ENCODE results near the gene HOMER1. TPM values are rescaled to one million over a fixed set of nuclear protein-coding genes. Genes with fewer than 3 reads are reported as not detected.

The HOMER1 gene
- total RNA-seq, 2 experiments from 2014 or later = 1.2 to 1.9 TPM

DNA sequence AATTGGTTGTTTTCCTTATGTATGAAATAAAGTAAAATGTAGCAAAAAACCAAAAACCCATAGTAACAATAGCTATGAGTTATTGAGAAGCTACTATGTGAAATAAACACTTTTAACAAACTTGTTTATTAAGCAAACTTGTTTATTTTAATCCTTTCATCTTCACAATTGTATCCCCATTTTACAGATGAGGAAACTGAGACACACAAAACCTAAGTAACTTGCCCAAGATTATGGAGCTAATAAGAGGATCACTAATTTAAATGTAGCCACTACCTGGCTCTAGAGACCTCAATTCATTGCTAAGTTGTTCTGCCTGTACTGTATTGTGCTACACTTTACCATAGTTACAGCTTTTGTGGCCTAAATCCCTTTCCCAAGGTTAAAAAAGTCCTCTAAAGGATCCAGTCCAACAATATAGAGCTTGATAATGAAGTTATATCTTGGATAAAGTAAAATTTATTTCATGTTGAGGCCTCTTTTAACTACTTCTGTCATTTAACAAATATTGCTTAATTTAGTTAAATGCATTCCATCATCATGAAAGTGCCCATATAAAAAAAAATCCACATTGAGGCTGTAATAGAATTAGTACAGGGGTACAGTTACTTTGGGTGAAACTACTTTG is 22.1 kb downstream of the HOMER1 start:
- Mint-ChIP-seq H3K4me3 (no peak overlapping the region), H3K27me3 (peaks cover 3% of the 10 kb centered on the region), H3K9me3 (no peaks in the 10 kb centered on the region), H3K4me1 (no peaks in the 10 kb centered on the region), H3K36me3 (ENCODE audit: low read depth) (no peaks in the 10 kb centered on the region), H3K27ac (no peak overlapping the region)
- CTCF ChIA-PET = interaction anchor here (0.5 kb wide), 1 partner anchor 30 kb away, joined by 3 read pairs; no protein-coding TSS in a partner anchor
- no peak for DNase-seq
- POLR2A ChIA-PET = no interaction called here

DNA sequence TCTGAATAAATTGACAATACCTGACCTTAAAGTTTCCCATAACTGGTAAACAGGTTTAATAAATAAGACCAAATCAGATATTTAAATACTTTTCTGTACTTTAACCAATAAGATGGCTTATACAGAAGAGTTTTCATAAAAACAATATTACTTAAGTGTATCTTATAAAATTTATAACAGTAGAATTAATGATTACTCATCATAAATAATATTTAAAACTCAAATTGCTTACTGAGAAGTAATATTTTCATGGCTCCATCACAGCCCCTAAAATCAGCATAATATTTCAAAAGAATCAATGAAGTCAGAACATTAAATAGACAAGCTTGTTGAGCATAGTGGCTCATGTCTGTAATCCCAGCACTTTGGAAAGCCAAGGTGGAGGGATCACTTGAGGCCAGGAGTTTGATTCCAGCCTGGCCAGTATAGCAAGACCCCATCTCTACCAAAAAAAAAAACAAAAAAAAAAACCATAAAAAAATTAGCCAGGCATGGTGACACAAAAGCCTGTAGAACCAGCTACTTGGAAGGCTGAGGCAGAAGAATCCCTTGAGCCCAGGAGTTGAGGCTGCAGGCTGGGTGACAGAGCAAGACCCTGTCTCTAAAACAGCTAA is 23.5 kb downstream of the HOMER1 start:
- H3K27me3 Mint-ChIP-seq = peaks cover 3% of the 10 kb centered on the region
- H3K4me1 Mint-ChIP-seq = no peaks in the 10 kb centered on the region
- POLR2A ChIA-PET = no interaction called here
- CTCF ChIA-PET = interaction anchor here (0.6 kb wide), 1 partner anchor 363 kb away, joined by 5 read pairs; no protein-coding TSS in a partner anchor
- no peaks in the 10 kb centered on the region for H3K9me3 Mint-ChIP-seq
- H3K36me3 Mint-ChIP-seq (ENCODE audit: low read depth) = no peaks in the 10 kb centered on the region
- DNase-seq = no peak
- no peak overlapping the region for H3K4me3 Mint-ChIP-seq
- H3K27ac Mint-ChIP-seq = no peak overlapping the region

DNA sequence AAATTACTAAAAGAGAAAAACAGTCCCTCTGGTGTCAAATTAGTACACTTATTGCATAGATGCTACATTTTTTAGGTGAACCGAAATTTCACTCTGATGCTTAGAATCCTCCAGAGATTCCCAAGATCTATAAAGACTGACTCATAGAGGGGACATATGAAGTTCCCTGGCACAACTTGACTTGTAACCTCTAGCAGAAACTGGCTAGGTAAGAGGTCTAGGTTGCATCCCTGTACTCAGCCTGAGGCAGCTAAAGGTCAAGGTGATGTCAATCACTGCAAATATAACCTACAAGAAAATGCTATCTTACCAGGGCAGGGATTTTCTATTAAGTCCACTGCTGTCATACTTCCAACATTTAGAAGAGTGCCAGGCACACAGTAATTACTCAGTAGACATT is 24.2 kb downstream of the HOMER1 start:
- no peaks in the 10 kb centered on the region for H3K9me3 Mint-ChIP-seq
- POLR2A ChIA-PET = no interaction called here
- no peaks in the 10 kb centered on the region for H3K36me3 Mint-ChIP-seq (ENCODE audit: low read depth)
- CTCF ChIA-PET = no interaction called here
- H3K27ac Mint-ChIP-seq = no peak overlapping the region
- H3K4me3 Mint-ChIP-seq = no peak overlapping the region
- no peaks in the 10 kb centered on the region for H3K4me1 Mint-ChIP-seq
- no peak for DNase-seq
- H3K27me3 Mint-ChIP-seq = peaks cover 3% of the 10 kb centered on the region

DNA sequence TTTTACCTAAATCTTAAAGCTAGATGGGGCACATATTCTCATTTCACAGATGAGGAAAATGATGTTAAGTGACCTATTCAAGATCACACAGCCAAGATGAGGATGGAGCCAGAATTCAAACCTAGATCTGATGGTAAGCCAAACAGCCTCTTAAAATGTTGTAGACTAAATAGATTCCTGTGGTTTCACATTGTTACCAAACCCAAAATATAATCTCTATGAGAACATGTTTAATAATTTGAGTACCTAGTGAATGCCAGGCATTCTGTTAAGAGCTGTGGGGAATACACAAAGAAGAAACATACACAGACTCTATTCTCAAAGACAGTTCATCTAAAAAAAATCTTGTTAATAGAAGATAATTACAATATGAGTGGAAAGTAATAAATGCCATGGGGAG is 25.2 kb downstream of the HOMER1 start:
- Mint-ChIP-seq H3K9me3 (no peaks in the 10 kb centered on the region), H3K4me1 (no peaks in the 10 kb centered on the region), H3K36me3 (ENCODE audit: low read depth) (no peaks in the 10 kb centered on the region), H3K27me3 (peaks cover 3% of the 10 kb centered on the region), H3K27ac (no peak overlapping the region), H3K4me3 (no peak overlapping the region)
- ChIA-PET CTCF (interaction anchor here (0.5 kb wide), 1 partner anchor 1182 kb away, joined by 3 read pairs; no protein-coding TSS in a partner anchor), POLR2A (no interaction called here)
- DNase-seq = no peak

DNA sequence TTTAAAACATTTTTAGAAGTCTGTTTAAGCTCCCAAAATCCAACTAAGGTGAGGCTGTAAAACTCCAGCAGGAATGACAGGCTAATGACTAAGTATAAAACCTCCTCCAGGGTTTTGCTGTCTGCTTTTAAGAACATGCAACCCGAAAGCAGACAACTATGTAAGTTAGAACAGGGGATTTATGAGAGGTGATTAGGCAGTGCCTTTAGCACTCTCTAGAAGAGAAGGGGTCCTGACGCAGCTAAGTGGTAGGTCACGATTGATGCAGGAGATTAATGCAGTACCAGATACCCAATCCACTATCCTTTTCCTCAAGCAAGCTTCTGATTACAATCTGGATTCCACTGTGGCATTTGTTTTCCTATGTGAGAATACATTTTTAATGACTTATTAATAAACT is 25.9 kb downstream of the HOMER1 start:
- H3K36me3 Mint-ChIP-seq (ENCODE audit: low read depth) = no peaks in the 10 kb centered on the region
- ChIA-PET CTCF (no interaction called here), POLR2A (no interaction called here)
- DNase-seq = no peak
- H3K9me3 Mint-ChIP-seq = no peaks in the 10 kb centered on the region
- H3K4me3 Mint-ChIP-seq = no peak overlapping the region
- H3K27me3 Mint-ChIP-seq = peaks cover 3% of the 10 kb centered on the region
- no peak overlapping the region for H3K27ac Mint-ChIP-seq
- no peaks in the 10 kb centered on the region for H3K4me1 Mint-ChIP-seq

DNA sequence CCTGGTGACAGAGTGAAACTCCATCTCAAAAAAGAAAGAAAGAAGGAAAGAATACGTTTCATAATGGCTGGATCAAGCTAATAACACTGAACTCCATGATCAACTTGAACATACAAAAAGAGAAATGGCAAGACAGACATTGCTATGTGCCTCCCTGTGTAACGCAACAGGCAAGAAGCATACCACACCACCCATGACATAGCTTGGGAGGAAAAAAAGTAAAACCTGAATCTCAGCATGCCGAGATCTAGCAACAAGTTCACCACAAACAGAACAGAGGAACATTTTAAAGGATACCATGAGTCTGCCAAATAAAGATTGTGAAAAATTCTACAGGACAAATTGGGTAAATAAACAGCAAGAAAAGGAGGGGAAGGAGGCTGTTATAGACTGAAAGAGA is 26.7 kb downstream of the HOMER1 start:
- Mint-ChIP-seq H3K27ac (no peak overlapping the region), H3K36me3 (ENCODE audit: low read depth) (no peaks in the 10 kb centered on the region), H3K27me3 (peaks cover 3% of the 10 kb centered on the region), H3K9me3 (no peaks in the 10 kb centered on the region), H3K4me3 (no peak overlapping the region), H3K4me1 (no peaks in the 10 kb centered on the region)
- POLR2A ChIA-PET = no interaction called here
- DNase-seq = no peak
- CTCF ChIA-PET = no interaction called here

DNA sequence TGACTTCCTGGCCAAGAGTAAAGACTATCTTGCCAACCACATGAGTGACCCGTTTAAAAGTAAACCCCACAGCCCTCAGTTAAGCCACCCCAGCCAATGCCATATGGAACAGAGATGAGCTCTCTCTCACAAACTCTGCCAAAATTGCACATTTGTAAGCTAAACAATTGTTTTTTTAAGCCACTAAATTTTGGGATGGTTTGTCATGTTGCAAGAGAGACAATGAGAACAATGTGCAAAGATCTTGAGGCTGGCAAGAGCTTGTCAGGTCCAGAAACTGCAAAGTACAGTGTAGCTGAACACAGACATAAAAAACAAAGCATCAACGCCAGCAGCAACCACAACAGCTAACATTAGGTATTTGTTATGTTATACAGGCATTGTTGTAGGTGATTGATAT is 27.8 kb downstream of the HOMER1 start:
- ChIA-PET CTCF (interaction anchor here (0.6 kb wide), 1 partner anchor 22 kb away, joined by 3 read pairs; no protein-coding TSS in a partner anchor), POLR2A (no interaction called here)
- H3K4me3 Mint-ChIP-seq = no peak overlapping the region
- DNase-seq = no peak
- H3K9me3 Mint-ChIP-seq = no peaks in the 10 kb centered on the region
- H3K36me3 Mint-ChIP-seq (ENCODE audit: low read depth) = no peaks in the 10 kb centered on the region
- peaks cover 3% of the 10 kb centered on the region for H3K27me3 Mint-ChIP-seq
- H3K4me1 Mint-ChIP-seq = no peaks in the 10 kb centered on the region
- no peak overlapping the region for H3K27ac Mint-ChIP-seq

DNA sequence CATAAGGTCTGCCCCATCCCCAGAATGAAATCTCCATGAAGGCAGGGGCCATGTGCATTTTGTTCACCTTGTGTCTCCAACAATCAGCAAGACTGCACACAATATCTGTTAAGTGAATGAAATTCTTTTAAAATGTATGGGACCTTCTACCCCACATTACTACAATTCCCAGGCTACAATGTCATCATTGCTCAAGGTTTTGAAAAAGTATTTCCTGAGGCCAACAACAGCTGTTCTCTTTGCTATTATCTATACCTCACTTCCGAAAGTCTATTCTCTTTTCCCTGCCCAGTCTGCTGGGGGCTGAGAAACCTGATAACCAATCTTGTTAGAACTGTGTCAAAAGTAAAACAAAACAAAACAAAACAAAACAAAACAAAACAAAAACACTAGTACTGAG is 29.2 kb downstream of the HOMER1 start:
- CTCF ChIA-PET = interaction anchor here (1.0 kb wide), 1 partner anchor 9 kb away, joined by 3 read pairs; no protein-coding TSS in a partner anchor
- Mint-ChIP-seq H3K9me3 (no peaks in the 10 kb centered on the region), H3K27me3 (peaks cover 3% of the 10 kb centered on the region), H3K4me3 (no peak overlapping the region), H3K27ac (no peak overlapping the region), H3K4me1 (no peaks in the 10 kb centered on the region), H3K36me3 (ENCODE audit: low read depth) (no peaks in the 10 kb centered on the region)
- POLR2A ChIA-PET = no interaction called here
- no peak for DNase-seq

DNA sequence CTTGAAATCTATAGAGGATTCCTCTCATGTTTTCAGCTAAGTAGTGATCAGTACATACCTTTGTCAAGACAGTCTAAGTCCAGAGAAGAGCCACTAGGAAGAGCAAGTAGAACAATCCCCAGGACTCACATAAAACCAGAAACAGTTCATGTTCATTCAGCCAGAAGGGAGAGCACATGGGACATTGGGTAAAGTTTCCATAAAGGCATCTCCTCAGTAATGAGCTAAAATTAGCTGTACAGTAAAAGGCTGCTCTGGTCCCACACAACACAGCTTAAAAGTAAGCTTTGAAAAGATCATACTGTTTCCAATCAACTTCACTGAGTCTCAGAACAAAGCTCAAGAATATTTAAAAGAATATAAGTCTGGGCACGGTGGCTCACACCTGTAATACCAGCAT is 32.4 kb downstream of the HOMER1 start:
- ChIA-PET CTCF (interaction anchor here (0.9 kb wide), 1 partner anchor 349 kb away, joined by 3 read pairs; no protein-coding TSS in a partner anchor), POLR2A (no interaction called here)
- no peaks in the 10 kb centered on the region for H3K9me3 Mint-ChIP-seq
- H3K36me3 Mint-ChIP-seq (ENCODE audit: low read depth) = no peaks in the 10 kb centered on the region
- no peak overlapping the region for H3K4me3 Mint-ChIP-seq
- H3K27me3 Mint-ChIP-seq = no peaks in the 10 kb centered on the region
- no peaks in the 10 kb centered on the region for H3K4me1 Mint-ChIP-seq
- no peak overlapping the region for H3K27ac Mint-ChIP-seq
- no peak for DNase-seq

DNA sequence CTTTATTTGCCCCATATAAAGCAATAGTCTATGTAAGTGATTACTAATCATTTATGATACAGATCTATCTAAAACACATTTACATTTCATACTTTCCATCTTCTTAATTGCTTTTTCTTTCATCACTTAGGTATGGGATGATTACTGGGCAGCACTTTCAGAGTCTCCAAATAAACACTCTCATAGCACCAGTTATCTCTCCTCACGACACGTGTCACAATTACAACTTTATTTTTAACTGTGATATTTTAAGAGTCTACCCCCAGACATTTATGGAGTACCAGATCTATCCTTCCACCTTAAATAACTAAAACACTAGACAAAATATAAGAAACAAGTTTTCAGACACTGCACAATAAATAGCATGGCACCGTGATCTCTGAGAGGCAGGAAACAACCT is 32.9 kb downstream of the HOMER1 start:
- DNase-seq = no peak
- no peaks in the 10 kb centered on the region for H3K27me3 Mint-ChIP-seq
- no peak overlapping the region for H3K4me3 Mint-ChIP-seq
- H3K9me3 Mint-ChIP-seq = no peaks in the 10 kb centered on the region
- H3K36me3 Mint-ChIP-seq (ENCODE audit: low read depth) = no peaks in the 10 kb centered on the region
- H3K27ac Mint-ChIP-seq = no peak overlapping the region
- CTCF ChIA-PET = interaction anchor here (0.9 kb wide), 1 partner anchor 348 kb away, joined by 3 read pairs; no protein-coding TSS in a partner anchor
- POLR2A ChIA-PET = no interaction called here
- no peaks in the 10 kb centered on the region for H3K4me1 Mint-ChIP-seq

DNA sequence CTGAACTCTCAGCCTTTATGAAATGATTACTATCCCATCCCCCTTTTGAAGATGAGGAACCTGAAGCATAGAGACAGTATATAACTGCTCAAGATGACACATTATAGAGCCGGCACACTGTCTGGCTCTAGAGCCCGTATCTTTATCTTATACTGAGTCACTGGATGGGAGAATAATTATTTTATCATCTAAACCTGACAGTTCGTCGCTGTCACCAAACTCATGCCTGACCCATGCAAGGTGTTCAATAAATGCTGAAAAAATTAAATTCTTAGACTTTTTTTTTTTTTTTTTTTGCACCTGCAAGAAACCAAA is 38.8 kb downstream of the HOMER1 start:
- CTCF ChIA-PET = interaction anchor here (0.8 kb wide), 1 partner anchor 10 kb away, joined by 3 read pairs; no protein-coding TSS in a partner anchor
- POLR2A ChIA-PET = no interaction called here

DNA sequence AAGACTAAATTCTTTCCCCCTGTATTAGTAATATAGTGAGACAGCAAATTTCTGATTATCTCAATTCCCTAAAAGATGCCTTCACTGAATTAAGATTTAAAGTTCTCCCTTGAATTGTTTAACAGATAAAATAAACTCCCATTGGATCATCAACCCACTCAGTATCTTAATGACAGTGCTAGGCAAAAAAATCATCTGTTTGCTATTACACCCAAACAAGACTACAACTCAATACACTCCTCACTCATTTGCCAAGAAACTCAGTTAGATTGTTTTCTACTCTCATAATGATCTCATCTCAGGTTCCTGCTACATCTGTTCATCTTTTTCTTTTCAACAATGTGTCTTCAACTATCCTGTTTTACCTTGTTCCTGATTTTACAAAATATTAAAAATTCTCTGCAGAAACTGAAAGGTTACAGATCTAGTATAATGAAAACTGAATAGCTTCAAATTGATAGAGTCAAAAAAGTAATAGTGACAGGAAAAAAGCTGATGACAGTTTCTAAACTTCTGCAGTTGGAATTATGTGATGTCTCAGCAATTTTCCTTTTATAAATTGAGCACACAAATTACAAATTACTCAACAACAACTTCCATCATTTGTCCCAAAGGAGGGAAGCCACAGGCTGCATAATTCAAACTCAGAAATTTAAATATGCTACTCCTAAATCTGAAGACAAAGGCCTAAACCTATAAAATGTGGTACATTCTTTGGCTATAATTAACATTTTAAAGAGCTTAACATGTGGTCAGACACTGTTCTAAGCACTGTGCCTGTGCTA is 39.4 kb downstream of the HOMER1 start:
- ChIA-PET POLR2A (no interaction called here), CTCF (interaction anchor here (0.8 kb wide), 1 partner anchor 10 kb away, joined by 3 read pairs; no protein-coding TSS in a partner anchor)
- Mint-ChIP-seq H3K9me3 (no peaks in the 10 kb centered on the region), H3K36me3 (ENCODE audit: low read depth) (no peaks in the 10 kb centered on the region), H3K27me3 (no peaks in the 10 kb centered on the region), H3K27ac (no peak overlapping the region), H3K4me1 (peaks cover 2% of the 10 kb centered on the region), H3K4me3 (no peak overlapping the region)
- no peak for DNase-seq

More for the DNA sequence above, 38.8 kb downstream of the HOMER1 start:
- no peaks in the 10 kb centered on the region for H3K27me3 Mint-ChIP-seq
- H3K27ac Mint-ChIP-seq = no peak overlapping the region
- no peaks in the 10 kb centered on the region for H3K9me3 Mint-ChIP-seq
- peaks cover 2% of the 10 kb centered on the region for H3K4me1 Mint-ChIP-seq
- H3K4me3 Mint-ChIP-seq = no peak overlapping the region
- no peak for DNase-seq
- no peaks in the 10 kb centered on the region for H3K36me3 Mint-ChIP-seq (ENCODE audit: low read depth)

DNA sequence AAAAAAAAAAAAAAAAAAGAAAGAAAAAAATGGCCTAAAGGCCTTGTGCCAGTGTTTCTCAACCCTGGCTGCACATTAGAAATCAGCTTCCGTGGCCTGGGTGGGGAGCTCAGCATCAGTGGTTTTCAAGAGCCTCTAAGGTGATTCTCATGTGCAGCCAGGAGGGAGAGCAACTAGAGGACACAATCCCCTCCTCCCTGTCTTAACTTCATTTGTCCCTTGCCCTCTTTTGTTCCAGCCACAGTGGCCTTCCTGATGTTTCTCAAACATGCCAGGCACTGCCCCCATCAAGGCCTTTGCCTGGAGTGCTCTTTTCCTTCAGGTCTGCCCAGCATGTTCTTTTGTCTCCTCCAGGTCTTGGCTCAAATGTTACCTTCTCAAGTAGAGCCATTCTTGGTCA is 42.4 kb downstream of the HOMER1 start:
- Mint-ChIP-seq H3K4me3 (no peak overlapping the region), H3K9me3 (no peaks in the 10 kb centered on the region), H3K4me1 (peaks cover 2% of the 10 kb centered on the region), H3K36me3 (ENCODE audit: low read depth) (no peaks in the 10 kb centered on the region), H3K27ac (no peak overlapping the region), H3K27me3 (no peaks in the 10 kb centered on the region)
- ChIA-PET POLR2A (no interaction called here), CTCF (interaction anchor here (0.7 kb wide), 1 partner anchor 23 kb away, joined by 3 read pairs; no protein-coding TSS in a partner anchor)
- DNase-seq = no peak

Data from activated CD4-positive, alpha-beta memory T cell treated with anti-CD3 and anti-CD28 coated beads, Interleukin-2, amount 10 ng/mL, durations not matched to agents 7 days and 5 days (primary cell).